ENCODE measurements around the gene DAP.

DAP gene

GRCh38 chr5:10779592-10779991 is 18.6 kb upstream of the DAP start:
- Histone ChIP-seq H3K27ac (no peak overlapping the region), H3K9me3 (no peaks in the 10 kb centered on the region), H3K4me1 (ENCODE audit: control insufficient read depth in 1 of 2, insufficient read depth in 1 of 2, low read depth in 1 of 2, low read length in 1 of 2) (no peaks in the 10 kb centered on the region), H3K36me3 (no peaks in the 10 kb centered on the region), H3K27me3 (no peaks in the 10 kb centered on the region), H3K4me3 (ENCODE audit: low read depth in 1 of 2, low read length in 1 of 2) (no peak overlapping the region)
- TF ChIP-seq, protein P1, sequence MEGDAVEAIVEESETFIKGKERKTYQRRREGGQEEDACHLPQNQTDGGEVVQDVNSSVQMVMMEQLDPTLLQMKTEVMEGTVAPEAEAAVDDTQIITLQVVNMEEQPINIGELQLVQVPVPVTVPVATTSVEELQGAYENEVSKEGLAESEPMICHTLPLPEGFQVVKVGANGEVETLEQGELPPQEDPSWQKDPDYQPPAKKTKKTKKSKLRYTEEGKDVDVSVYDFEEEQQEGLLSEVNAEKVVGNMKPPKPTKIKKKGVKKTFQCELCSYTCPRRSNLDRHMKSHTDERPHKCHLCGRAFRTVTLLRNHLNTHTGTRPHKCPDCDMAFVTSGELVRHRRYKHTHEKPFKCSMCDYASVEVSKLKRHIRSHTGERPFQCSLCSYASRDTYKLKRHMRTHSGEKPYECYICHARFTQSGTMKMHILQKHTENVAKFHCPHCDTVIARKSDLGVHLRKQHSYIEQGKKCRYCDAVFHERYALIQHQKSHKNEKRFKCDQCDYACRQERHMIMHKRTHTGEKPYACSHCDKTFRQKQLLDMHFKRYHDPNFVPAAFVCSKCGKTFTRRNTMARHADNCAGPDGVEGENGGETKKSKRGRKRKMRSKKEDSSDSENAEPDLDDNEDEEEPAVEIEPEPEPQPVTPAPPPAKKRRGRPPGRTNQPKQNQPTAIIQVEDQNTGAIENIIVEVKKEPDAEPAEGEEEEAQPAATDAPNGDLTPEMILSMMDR (IDR thresholded peaks at IDR 0.05), result no peak

GRCh38 chr5:10778179-10778910 is 17.3 kb upstream of the DAP start:
- Histone ChIP-seq H3K4me1 (ENCODE audit: control insufficient read depth in 1 of 2, insufficient read depth in 1 of 2, low read depth in 1 of 2, low read length in 1 of 2) (no peaks in the 10 kb centered on the region), H3K27me3 (no peaks in the 10 kb centered on the region), H3K27ac (no peak overlapping the region), H3K36me3 (no peaks in the 10 kb centered on the region), H3K4me3 (ENCODE audit: low read depth in 1 of 2, low read length in 1 of 2) (no peak overlapping the region), H3K9me3 (no peaks in the 10 kb centered on the region)
- TF ChIP-seq, protein P1 (IDR thresholded peaks at IDR 0.05), result no peak

DNA sequence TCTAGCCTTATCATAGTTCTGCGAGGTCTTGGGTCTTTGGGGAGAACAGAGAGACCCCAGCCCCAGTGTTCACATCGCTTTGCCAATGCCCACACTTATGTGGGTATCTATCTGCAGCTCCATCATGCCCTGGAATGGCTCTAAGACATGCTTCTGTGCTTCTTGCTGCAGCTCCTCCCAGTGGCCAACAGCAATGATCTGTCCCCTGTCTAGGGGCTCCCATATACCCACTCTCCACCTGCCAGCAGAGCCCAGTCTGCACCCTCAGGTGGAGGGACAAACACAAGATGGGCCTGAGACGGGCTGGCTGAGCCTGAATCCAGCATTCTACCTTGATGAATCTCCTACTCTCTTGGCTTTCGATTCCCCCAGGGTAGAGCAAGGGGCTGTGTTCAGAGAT is 14.6 kb upstream of the DAP start:
- Histone ChIP-seq H3K27me3 (no peaks in the 10 kb centered on the region), H3K4me3 (ENCODE audit: low read depth in 1 of 2, low read length in 1 of 2) (no peak overlapping the region), H3K9me3 (no peaks in the 10 kb centered on the region), H3K27ac (no peak overlapping the region), H3K4me1 (ENCODE audit: control insufficient read depth in 1 of 2, insufficient read depth in 1 of 2, low read depth in 1 of 2, low read length in 1 of 2) (no peaks in the 10 kb centered on the region), H3K36me3 (no peaks in the 10 kb centered on the region)
- TF ChIP-seq, protein P1 (IDR thresholded peaks at IDR 0.05), result no peak

- TF ChIP-seq, protein P1 (IDR thresholded peaks at IDR 0.05), result no peak
- Histone ChIP-seq H3K27me3 (no peaks in the 10 kb centered on the region), H3K9me3 (no peaks in the 10 kb centered on the region), H3K4me1 (ENCODE audit: control insufficient read depth in 1 of 2, insufficient read depth in 1 of 2, low read depth in 1 of 2, low read length in 1 of 2) (no peaks in the 10 kb centered on the region), H3K36me3 (no peaks in the 10 kb centered on the region), H3K4me3 (ENCODE audit: low read depth in 1 of 2, low read length in 1 of 2) (no peak overlapping the region), H3K27ac (no peak overlapping the region)
Observed at GRCh38 chr5:10772901-10773585, 12.0 kb upstream of the DAP start.

DNA sequence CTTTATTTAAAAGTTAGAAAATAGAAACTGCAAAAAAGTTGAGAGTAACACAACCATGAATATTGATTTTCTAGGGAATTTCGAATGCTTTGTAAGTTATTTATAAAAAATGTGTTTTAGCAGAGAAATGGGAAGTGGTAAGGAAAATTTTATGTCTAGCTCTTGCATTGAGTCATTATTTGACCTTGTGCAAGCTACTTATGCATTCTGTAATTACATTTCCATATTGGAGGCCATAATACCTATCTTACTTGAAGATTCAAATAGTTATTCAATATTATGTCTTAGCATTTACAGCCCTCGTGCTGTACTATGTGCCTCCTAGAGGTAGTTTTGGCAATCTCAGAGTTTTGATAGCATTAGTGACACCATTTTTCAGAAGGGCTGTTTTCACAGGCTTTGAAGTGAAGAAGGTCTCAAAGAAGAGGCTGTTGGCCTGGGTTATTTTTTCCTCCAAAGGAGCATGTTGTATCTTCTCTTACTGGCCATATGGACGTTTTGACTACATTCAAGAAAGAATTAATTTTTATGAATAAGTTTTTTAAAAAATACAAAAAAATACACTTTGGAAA is 7.4 kb upstream of the DAP start:
- H3K27me3 ChIP-seq, result no peaks in the 10 kb centered on the region
- TF ChIP-seq, protein P1 (IDR thresholded peaks at IDR 0.05), result no peak
- no peaks in the 10 kb centered on the region for H3K36me3 ChIP-seq
- H3K9me3 ChIP-seq, result no peaks in the 10 kb centered on the region
- no peak overlapping the region for H3K4me3 ChIP-seq (ENCODE audit: low read depth in 1 of 2, low read length in 1 of 2)
- no peaks in the 10 kb centered on the region for H3K4me1 ChIP-seq (ENCODE audit: control insufficient read depth in 1 of 2, insufficient read depth in 1 of 2, low read depth in 1 of 2, low read length in 1 of 2)
- H3K27ac ChIP-seq, result no peak overlapping the region
